Right atrium auricular region (tissue), 2 donors: Measurements from ENCODE around the gene SPPL2B. TPM values are rescaled to one million over a fixed set of nuclear protein-coding genes. Genes with fewer than 3 reads are reported as not detected.

ENCODE experiments used
- DNase-seq: peaks from one replicate; pipeline ENCODE4 v3.0.0-alpha.2; 2019; ENCODE audit warnings: low spot score
- H3K27ac ChIP-seq, 2 donors: fragments of 200-600 bp; sonication (generic); 1 replicate in 1 of 2; 2 replicates in 1 of 2; pipeline ENCODE4 v1.5.1; 2016 to 2019
- H3K27me3 ChIP-seq, 2 donors: fragments of 200-600 bp; sonication (generic); one replicate each; pipeline versions ENCODE4 v1.5.1 to v1.6.0; 2017 to 2019
- H3K36me3 ChIP-seq: fragments of 200-600 bp; sonication (generic); one replicate; pipeline ENCODE4 v1.5.1; 2016
- H3K4me1 ChIP-seq, 2 donors: fragments of 200-600 bp; sonication (generic); one replicate each; pipeline versions ENCODE4 v1.5.1 to v1.6.0; 2017 to 2019
- H3K4me3 ChIP-seq, 2 donors: fragments of 200-600 bp; sonication (generic); 1 replicate in 1 of 2; 2 replicates in 1 of 2; pipeline ENCODE4 v1.5.1; 2017 to 2019; ENCODE audit warnings: mild to moderate bottlenecking in 1 of 2, moderate library complexity in 1 of 2
- H3K9me3 ChIP-seq, 2 donors: fragments of 200-600 bp; sonication (generic); one replicate each; pipeline ENCODE4 v1.5.1; 2019
- CTCF ChIP-seq, 2 donors: fragments of 200-600 bp; sonication (generic); IDR thresholded peaks; one replicate each; pipeline ENCODE4 v1.5.1; 2019; ENCODE audit warnings: antibody characterized with exemption in 2 of 2
- total RNA-seq, 2 donors: library from RNA; depleted of rRNA; stranded (reverse); fragments of >200 nt; gene quantifications; one replicate each; pipeline ENCODE4 v1.1.0, GENCODE V29; 2016

The SPPL2B gene
- total RNA-seq, 2 donors from 2014 or later, result 16.7 to 19.8 TPM

- H3K27me3 ChIP-seq, result no peaks in the 10 kb centered on the region
- DNase-seq, result no peak
- TF ChIP-seq CTCF (IDR thresholded peaks at IDR 0.05), result no peak
- peaks cover 19% of the 10 kb centered on the region for H3K36me3 ChIP-seq
- H3K9me3 ChIP-seq, result no peaks in the 10 kb centered on the region
- no peaks in the 10 kb centered on the region for H3K4me1 ChIP-seq
- no peak overlapping the region for H3K4me3 ChIP-seq
- H3K27ac ChIP-seq, result no peak overlapping the region
Observed at GRCh38 chr19:2350656-2351055, 22.2 kb downstream of the SPPL2B start.

DNA sequence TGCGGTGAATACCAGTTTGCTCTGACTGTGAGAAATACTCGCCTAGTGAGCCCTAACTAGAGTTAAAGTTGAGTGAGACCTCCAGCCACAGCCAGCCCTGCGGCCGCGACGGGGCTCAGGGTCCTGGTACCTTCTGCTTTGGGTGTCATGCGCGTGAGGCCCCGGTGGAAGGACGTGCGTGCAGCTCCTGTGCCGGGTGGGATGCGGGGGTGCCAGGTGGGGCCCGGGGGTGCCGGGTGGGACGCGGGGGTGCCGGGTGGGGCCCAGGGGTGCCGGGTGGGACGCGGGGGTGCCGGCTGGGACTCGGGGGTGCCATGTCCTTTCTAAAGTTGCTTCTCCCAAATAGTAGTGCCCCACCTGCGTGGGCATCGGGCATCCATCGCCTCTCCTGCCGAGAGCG, 23.1 kb downstream of the SPPL2B start:
- Histone ChIP-seq H3K4me1 (no peaks in the 10 kb centered on the region), H3K27me3 (no peaks in the 10 kb centered on the region), H3K4me3 (no peak overlapping the region), H3K36me3 (peaks cover 19% of the 10 kb centered on the region), H3K9me3 (no peaks in the 10 kb centered on the region), H3K27ac (no peak overlapping the region)
- DNase-seq, result no peak
- no peak for TF ChIP-seq CTCF (IDR thresholded peaks at IDR 0.05)

- Histone ChIP-seq H3K4me1 (no peaks in the 10 kb centered on the region), H3K27ac (no peak overlapping the region), H3K9me3 (no peaks in the 10 kb centered on the region), H3K4me3 (no peak overlapping the region), H3K36me3 (peaks cover 19% of the 10 kb centered on the region), H3K27me3 (no peaks in the 10 kb centered on the region)
- no peak for TF ChIP-seq CTCF (IDR thresholded peaks at IDR 0.05)
- no peak for DNase-seq
Observed at GRCh38 chr19:2352121-2352520, 23.6 kb downstream of the SPPL2B start.

GRCh38 chr19:2353159-2353886, 24.8 kb downstream of the SPPL2B start:
- Histone ChIP-seq H3K27me3 (no peaks in the 10 kb centered on the region), H3K36me3 (peaks cover 19% of the 10 kb centered on the region), H3K4me3 (no peak overlapping the region), H3K27ac (no peak overlapping the region), H3K4me1 (no peaks in the 10 kb centered on the region), H3K9me3 (no peaks in the 10 kb centered on the region)
- no peak for TF ChIP-seq CTCF (IDR thresholded peaks at IDR 0.05)
- no peak for DNase-seq

GRCh38 chr19:2353887-2354592, 25.6 kb downstream of the SPPL2B start:
- no peak for DNase-seq
- peaks cover 19% of the 10 kb centered on the region for H3K36me3 ChIP-seq
- no peak overlapping the region for H3K27ac ChIP-seq
- no peaks in the 10 kb centered on the region for H3K27me3 ChIP-seq
- H3K9me3 ChIP-seq, result no peaks in the 10 kb centered on the region
- no peaks in the 10 kb centered on the region for H3K4me1 ChIP-seq
- TF ChIP-seq CTCF (IDR thresholded peaks at IDR 0.05), result no peak
- H3K4me3 ChIP-seq, result no peak overlapping the region
